ENCODE results near the gene SLC6A12.

Gene SLC6A12

DNA sequence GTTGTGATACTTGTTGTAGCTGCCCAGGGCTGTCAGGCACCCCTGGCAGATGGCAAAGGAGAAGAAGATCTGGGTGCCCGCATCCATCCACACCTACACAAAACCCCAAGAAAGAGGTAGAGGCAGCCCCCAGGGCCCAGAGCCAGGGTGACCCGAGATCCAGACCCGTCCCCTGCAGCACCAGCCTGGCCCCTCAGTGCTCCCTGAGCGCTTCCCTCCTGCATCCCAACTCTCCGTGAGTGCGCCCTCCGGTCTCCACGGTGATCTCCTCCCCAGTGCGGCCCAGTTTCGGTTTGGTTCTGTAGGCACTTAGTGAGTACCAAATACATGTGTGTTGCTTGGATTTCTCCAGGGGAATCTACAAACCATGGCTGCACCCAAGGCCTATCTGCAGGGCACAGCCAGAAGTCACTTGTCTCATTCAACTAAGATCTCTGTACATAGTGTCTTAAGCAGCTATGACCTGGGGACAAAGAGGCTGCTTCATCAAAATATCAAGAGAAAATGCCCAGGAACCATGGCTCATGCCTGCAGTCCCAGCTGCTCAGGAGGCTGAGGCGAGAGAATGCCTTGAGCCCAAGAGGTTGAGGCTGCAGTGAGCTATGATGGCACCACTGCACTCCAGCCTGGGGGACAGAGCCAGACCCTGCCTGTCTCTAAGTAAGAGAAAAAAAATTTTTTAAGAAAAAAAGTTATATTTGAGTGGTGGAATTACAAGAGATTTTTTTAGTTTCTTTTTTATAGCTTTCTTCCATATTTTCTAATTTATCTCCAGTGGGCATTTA, 15.9 kb downstream of the SLC6A12 start:
- Mint-ChIP-seq H3K9me3 (no peaks in the 10 kb centered on the region), H3K4me3 (no peak overlapping the region), H3K36me3 (ENCODE audit: low read depth) (peaks cover 7% of the 10 kb centered on the region), H3K27ac (peak overlapping the region in 2 of 3 experiments; percentile 45 to 48), H3K27me3 (ENCODE audit: low read depth) (peaks cover 55% of the 10 kb centered on the region), H3K4me1 (peaks cover 17% of the 10 kb centered on the region)
- TF ChIP-seq, protein P1, sequence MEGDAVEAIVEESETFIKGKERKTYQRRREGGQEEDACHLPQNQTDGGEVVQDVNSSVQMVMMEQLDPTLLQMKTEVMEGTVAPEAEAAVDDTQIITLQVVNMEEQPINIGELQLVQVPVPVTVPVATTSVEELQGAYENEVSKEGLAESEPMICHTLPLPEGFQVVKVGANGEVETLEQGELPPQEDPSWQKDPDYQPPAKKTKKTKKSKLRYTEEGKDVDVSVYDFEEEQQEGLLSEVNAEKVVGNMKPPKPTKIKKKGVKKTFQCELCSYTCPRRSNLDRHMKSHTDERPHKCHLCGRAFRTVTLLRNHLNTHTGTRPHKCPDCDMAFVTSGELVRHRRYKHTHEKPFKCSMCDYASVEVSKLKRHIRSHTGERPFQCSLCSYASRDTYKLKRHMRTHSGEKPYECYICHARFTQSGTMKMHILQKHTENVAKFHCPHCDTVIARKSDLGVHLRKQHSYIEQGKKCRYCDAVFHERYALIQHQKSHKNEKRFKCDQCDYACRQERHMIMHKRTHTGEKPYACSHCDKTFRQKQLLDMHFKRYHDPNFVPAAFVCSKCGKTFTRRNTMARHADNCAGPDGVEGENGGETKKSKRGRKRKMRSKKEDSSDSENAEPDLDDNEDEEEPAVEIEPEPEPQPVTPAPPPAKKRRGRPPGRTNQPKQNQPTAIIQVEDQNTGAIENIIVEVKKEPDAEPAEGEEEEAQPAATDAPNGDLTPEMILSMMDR (IDR thresholded peaks at IDR 0.05; ENCODE audit: unreplicated experiment in 3 of 3) = no peak

DNA sequence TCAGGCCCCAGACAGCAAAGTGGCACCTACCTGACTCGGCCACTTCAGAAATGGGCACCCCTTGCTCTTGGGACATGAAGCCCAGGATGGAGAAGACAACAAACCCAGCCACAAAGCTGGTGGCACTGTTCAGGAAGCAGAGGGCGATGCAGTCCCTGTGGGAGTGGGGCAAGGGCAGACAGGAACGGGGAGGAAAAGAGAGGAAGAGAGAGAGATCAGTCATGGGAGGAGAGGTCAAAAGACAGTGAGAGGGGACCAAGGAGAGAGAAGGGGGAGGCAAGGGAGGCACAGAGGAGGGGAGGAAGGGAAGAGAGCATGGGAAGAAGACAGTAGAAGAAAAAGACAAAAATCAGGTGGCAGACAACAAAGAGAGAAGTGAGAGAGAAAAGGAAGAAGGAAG, 16.6 kb downstream of the SLC6A12 start:
- Mint-ChIP-seq H3K36me3 (ENCODE audit: low read depth) (peaks cover 7% of the 10 kb centered on the region), H3K4me1 (peaks cover 11% of the 10 kb centered on the region)
- TF ChIP-seq, protein P1 (IDR thresholded peaks at IDR 0.05; ENCODE audit: unreplicated experiment in 3 of 3) = no peak

DNA sequence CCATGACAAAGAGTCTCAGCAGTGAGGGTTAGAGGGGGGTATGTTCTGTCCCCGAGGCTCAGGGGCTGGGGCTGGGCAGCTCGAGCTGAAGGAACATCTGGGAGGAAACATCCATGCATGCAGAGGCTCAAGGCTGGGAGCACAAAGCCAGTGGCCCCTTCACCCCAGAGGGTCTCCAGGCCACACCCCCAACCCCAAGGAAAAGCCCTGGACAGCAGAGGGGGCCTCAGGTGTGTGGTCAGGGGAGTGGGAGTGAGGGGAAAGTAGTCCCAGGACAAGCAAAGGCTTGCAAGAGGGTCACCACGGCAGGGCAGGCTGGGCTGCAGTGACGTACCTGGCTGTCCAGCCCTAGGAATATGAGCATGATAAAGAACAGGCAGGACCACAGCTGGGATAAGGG, 17.5 kb downstream of the SLC6A12 start:
- Mint-ChIP-seq H3K9me3 (no peaks in the 10 kb centered on the region), H3K27me3 (ENCODE audit: low read depth) (peaks cover 44% of the 10 kb centered on the region), H3K36me3 (ENCODE audit: low read depth) (peaks cover 7% of the 10 kb centered on the region), H3K4me1 (peaks cover 6% of the 10 kb centered on the region), H3K27ac (no peak overlapping the region), H3K4me3 (no peak overlapping the region)
- TF ChIP-seq, protein P1 (IDR thresholded peaks at IDR 0.05; ENCODE audit: unreplicated experiment in 3 of 3) = no peak

More for the DNA sequence above, 16.6 kb downstream of the SLC6A12 start:
- Mint-ChIP-seq H3K9me3 (no peaks in the 10 kb centered on the region), H3K27ac (peak overlapping the region in 1 of 3 experiments; percentile 34), H3K4me3 (no peak overlapping the region), H3K27me3 (ENCODE audit: low read depth) (peaks cover 50% of the 10 kb centered on the region)

DNA sequence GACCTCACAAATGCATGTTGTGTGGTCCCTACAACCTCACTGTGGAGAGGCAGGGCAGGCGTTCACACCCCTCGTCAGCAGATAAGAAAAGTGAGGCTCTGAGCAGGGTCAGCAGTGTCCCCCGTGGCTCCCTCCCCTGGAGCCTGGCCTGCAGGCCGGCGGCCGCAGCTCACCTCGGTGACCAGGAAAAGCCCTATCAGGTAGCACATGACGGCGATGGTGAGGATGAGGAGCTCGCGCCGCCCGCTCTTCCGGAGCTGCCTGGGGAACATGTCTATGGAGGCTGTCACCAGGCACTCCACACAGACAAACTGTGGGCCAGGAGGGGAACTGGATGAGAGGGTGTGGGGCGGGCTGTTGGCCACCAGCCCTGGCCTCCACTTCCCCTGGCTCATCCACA, 18.0 kb downstream of the SLC6A12 start:
- Mint-ChIP-seq H3K9me3 (no peaks in the 10 kb centered on the region), H3K4me3 (no peak overlapping the region), H3K27ac (no peak overlapping the region), H3K36me3 (ENCODE audit: low read depth) (peaks cover 7% of the 10 kb centered on the region), H3K4me1 (peaks cover 6% of the 10 kb centered on the region), H3K27me3 (ENCODE audit: low read depth) (peaks cover 39% of the 10 kb centered on the region)
- TF ChIP-seq, protein P1 (IDR thresholded peaks at IDR 0.05; ENCODE audit: unreplicated experiment in 3 of 3) = no peak

DNA sequence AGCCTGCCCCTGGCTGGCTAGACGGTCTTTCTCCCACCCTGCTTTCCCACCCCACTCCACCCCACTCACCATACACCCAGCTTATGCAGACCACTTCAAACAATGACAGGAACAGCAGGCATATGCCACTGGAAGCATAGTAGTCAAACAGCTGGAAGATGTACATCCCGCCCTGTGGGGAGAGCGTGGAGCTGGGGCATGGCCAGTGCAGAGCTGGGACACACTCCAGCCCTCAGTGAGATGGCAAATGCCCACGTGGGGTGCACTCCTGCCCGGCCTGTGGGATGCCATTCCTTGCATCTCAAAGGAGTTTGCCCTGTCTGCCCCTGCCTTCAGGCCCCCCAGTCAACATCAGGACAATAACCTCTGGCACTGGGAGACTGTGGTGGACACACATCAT, 18.8 kb downstream of the SLC6A12 start:
- Mint-ChIP-seq H3K27me3 (ENCODE audit: low read depth) (peaks cover 31% of the 10 kb centered on the region), H3K36me3 (ENCODE audit: low read depth) (peaks cover 7% of the 10 kb centered on the region), H3K4me3 (no peak overlapping the region), H3K9me3 (no peaks in the 10 kb centered on the region), H3K4me1 (peaks cover 6% of the 10 kb centered on the region), H3K27ac (no peak overlapping the region)
- TF ChIP-seq, protein P1 (IDR thresholded peaks at IDR 0.05; ENCODE audit: unreplicated experiment in 3 of 3) = no peak

DNA sequence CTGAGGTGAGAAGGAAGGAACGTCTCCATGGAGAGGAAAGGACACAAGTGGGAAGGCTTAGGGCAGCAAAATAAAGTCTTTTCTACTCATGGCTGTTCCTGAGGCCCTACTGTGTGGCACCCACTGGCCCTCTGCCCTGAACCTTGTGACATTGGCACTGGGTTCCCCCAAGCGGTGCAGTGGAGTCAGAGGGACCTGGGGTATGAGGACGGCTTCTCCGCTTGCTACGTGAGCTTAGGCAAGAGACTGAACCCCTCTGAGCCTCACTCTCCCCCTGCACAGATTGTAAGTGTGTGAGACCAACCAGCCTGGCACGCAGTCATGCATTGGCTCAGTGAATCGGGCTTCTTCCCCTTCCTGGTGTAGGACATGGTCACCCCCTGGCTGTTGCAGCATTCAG, 19.7 kb downstream of the SLC6A12 start:
- Mint-ChIP-seq H3K4me1 (peaks cover 1% of the 10 kb centered on the region), H3K4me3 (no peak overlapping the region), H3K9me3 (no peaks in the 10 kb centered on the region), H3K27me3 (ENCODE audit: low read depth) (peaks cover 28% of the 10 kb centered on the region), H3K27ac (no peak overlapping the region), H3K36me3 (ENCODE audit: low read depth) (peaks cover 7% of the 10 kb centered on the region)
- TF ChIP-seq, protein P1 (IDR thresholded peaks at IDR 0.05; ENCODE audit: unreplicated experiment in 3 of 3) = no peak
